ENCODE measurements around the gene NOSTRIN. TPM values are rescaled to one million over a fixed set of nuclear protein-coding genes. Genes with fewer than 3 reads are reported as not detected.
"Not testable (repeated sequence)": the region's sequence is repeated elsewhere in the genome, so short reads cannot be mapped to it uniquely, and the experiment has no call there.

Gene NOSTRIN
- total RNA-seq, 1 experiment from 2014 or later, result 0.23 TPM

DNA sequence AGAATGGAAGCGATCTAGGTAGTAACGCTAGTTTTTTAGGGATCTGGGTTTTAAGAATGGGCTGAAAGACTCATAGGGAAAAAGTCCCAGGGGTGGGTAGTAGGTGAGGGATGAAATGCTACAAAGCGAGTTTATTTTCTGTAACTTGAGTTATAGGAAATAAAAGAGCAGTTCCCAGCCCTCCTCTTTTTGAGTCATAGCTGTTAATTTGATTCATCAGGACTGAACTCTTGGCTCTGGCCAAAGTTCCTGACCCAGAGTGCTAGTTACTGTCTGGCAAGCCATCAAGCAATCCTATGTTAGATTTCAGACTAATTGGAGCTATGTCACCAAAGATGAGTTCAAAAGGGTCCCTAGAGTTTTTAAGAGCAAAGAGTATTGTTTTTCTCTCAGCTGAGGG, 17.4 kb upstream of the NOSTRIN start:
- no peaks in the 10 kb centered on the region for H3K36me3 ChIP-seq
- peak; percentile 18 for DNase-seq
- no peaks in the 10 kb centered on the region for H3K27me3 ChIP-seq
- no peaks in the 10 kb centered on the region for H3K9me3 ChIP-seq
- no peak overlapping the region for H3K4me3 ChIP-seq

DNA sequence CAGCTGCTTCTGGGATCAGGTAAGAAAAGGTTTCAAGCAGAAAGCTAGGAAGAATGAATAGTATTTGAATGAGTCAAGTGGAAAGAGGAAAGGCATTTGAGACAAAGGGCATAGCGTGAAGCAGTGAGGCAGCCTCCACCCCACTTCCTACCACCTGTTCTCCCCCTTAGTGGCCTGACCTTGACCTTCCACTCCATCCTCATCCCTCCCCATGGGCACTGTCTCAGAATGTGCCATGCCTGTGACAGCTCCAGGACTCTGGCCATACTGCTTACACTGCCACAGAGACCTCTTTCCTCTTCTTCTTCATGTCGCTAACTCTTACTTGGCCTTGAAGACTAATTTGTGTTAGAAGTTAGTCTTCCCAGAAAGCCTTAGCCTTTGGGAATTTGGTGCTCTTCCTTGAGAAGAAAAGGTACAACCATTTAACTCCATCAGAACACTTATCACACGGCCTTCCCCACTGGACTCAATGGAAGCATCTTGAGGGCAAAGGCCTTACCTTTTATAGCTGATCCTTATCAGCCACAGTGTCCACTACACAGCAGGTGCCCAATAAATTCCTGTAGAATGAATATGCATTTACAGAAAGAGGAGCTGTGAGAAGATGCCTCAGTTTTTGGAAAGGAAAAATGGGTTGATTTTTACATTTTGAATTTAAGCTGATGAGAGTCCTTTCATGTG, 15.2 kb upstream of the NOSTRIN start:
- DNase-seq, result no peak
- Histone ChIP-seq H3K4me3 (no peak overlapping the region), H3K27me3 (no peaks in the 10 kb centered on the region), H3K9me3 (no peaks in the 10 kb centered on the region), H3K36me3 (no peaks in the 10 kb centered on the region)

DNA sequence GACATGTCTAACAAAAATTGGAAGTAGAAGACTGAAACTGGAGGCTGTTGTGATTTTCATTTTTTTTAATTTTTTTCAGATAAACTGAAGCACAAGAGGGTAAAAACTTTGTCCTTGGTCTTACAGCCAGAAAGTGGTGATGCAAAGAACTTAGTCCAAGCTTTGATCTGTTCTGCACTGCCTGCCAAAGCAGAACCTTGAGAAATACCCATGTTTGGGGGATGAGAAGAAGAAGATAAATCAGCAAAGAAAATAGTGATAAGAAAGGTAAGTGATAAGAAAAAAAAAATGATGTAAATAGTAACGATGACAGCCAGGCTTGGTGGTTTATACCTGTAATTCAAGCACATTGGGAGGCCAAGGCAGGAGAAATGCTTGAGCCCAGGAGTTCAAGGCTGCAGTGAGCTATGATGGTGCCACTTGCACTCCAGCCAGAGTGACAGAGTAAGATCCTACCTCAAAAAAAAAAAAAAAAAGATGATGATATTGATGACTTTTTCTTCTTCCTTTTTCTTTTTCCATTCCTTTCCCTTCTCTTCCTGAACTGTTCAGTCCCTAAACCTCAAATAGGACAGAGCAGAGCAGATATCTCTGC, 14.6 kb upstream of the NOSTRIN start:
- no peak overlapping the region for H3K4me3 ChIP-seq
- DNase-seq, result no peak
- H3K9me3 ChIP-seq, result no peaks in the 10 kb centered on the region
- H3K36me3 ChIP-seq, result no peaks in the 10 kb centered on the region
- no peaks in the 10 kb centered on the region for H3K27me3 ChIP-seq

DNA sequence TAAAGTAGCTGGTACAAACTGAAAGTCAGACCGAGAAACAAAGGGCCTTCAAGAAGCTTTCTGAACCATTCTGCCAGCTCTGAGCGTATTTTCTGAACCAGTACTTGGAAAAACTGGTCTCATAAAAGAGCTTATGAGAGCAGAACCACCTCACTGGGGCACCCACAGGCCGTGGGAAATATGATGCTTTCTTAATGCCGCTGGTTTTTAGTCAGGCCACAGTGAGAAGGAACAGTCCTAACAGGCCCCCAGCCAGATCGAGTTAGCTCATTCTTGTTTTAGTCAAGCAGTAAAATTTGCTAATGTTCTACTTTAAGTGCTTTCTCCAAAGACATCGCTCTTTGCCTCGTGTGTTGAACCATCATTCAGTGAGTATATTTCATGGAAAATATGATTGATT, 12.7 kb upstream of the NOSTRIN start:
- no peak overlapping the region for H3K4me3 ChIP-seq
- DNase-seq, result no peak
- H3K9me3 ChIP-seq, result no peaks in the 10 kb centered on the region
- H3K27me3 ChIP-seq, result no peaks in the 10 kb centered on the region
- no peaks in the 10 kb centered on the region for H3K36me3 ChIP-seq

DNA sequence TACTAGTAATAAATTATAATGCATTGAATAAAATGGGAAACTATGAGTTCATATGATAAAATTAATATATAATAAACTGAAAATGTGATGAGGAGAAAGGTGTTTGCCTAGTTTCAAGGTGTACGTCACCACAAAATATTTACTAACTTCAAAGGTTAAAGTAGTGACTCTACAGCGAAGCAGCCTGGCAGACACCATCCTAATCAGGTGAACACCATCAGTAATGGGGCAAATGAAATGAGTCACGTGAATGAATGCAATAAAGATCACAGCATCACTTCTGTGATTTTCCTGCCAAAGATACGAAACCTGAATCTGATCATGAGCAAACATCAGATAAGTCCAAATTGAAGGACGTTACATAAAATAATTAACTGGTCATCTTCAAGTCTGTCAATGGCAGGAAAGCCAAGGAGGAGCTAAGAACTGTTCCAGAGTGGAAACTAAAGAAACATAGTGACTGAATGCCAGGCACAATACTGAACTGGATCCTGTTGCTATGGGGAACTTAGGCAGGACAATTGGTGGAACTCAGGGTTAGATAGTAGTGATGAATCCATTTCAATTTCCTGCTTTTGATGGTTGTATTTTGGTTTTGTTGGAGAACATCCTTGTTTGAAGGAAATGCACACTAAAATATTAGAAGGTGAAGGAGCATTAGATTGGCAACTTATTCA, 12.1 kb upstream of the NOSTRIN start:
- H3K9me3 ChIP-seq, result no peaks in the 10 kb centered on the region
- no peak overlapping the region for H3K4me3 ChIP-seq
- H3K36me3 ChIP-seq, result no peaks in the 10 kb centered on the region
- no peaks in the 10 kb centered on the region for H3K27me3 ChIP-seq
- DNase-seq, result no peak

DNA sequence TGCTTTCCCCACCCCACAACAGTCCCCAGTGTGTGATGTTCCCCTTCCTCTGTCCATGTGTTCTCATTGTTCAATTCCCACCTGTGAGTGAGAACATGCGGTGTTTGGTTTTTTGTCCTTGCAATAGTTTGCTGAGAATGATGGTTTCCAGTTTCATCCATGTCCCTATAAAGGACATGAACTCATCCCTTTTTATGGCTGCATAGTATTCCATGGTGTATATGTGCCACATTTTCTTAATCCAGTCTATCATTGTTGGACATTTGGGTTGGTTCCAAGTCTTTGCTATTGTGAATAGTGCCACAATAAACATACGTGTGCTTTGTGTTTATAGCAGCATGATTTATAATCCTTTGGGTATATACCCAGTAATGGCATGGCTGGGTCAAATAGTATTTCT, 11.3 kb upstream of the NOSTRIN start:
- not testable (repeated sequence) for DNase-seq, H3K9me3 ChIP-seq

DNA sequence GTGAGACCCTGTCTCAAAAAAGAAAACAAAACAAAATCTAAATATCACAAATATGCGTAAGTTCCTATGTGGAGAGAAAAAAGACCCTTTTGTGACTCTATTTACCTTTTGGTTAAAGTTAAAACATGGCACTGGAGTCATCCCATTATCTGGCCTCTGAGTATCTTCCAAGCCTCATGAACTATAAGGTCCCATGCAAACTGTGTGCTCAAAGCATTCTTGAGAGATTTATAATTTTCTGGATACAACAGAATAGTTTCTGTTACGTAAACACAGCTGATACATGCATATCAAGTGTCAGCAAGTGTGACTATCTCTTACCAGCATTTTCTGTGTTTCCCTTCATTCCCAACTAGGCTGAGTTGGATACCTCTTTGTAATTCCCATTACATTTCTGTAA, 8.8 kb upstream of the NOSTRIN start:
- no peak for DNase-seq
- no peaks in the 10 kb centered on the region for H3K27me3 ChIP-seq
- H3K9me3 ChIP-seq, result no peaks in the 10 kb centered on the region
- no peaks in the 10 kb centered on the region for H3K36me3 ChIP-seq
- H3K4me3 ChIP-seq, result no peak overlapping the region

More for the DNA sequence above, 11.3 kb upstream of the NOSTRIN start:
- not testable (repeated sequence) for H3K4me3 ChIP-seq, H3K36me3 ChIP-seq, H3K27me3 ChIP-seq

DNA sequence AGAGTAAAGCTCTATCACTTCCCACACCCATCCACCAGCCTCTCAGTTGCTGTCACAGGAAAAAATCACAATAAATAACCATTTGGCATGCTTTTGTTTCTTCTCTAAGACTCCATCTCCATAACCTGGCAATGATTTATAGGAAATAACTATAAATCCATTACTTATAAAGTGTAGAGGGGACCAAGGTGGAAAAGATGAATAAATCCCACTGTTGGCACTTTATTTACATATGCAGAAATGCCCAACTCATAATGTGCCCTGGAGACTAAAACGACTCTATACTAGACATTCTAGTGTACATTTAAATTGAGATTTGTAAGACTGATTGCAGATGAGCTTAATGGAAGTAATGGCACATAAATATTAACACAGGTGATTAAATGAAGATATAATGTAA, 7.5 kb upstream of the NOSTRIN start:
- Histone ChIP-seq H3K27me3 (no peaks in the 10 kb centered on the region), H3K4me3 (no peak overlapping the region), H3K9me3 (no peaks in the 10 kb centered on the region), H3K36me3 (no peaks in the 10 kb centered on the region)
- no peak for DNase-seq

DNA sequence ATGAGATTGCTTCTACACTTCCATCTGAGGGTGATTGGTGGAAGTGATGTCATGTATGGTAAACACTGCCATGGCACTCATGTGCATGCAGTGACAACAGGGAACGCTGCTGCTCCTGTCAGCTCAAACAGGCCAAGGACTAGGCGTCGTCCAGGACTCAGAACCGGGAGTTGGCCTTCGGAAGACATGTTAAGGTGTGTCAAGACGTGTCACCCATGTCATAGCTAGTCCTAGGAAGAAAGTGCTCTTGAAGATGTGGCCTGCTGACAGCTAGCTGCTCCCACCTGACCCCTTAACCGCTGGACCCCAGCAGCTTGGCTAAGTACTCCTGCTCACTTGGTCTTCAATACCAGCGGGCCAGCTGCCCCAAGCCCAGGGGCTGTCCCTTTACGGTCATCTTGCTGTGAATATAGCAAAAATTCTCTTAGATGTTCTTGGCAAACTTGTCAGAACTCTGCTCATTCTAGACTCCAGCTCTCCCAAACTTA, 6.3 kb upstream of the NOSTRIN start:
- no peak for DNase-seq
- Histone ChIP-seq H3K9me3 (no peaks in the 10 kb centered on the region), H3K36me3 (no peaks in the 10 kb centered on the region), H3K4me3 (no peak overlapping the region), H3K27me3 (no peaks in the 10 kb centered on the region)

DNA sequence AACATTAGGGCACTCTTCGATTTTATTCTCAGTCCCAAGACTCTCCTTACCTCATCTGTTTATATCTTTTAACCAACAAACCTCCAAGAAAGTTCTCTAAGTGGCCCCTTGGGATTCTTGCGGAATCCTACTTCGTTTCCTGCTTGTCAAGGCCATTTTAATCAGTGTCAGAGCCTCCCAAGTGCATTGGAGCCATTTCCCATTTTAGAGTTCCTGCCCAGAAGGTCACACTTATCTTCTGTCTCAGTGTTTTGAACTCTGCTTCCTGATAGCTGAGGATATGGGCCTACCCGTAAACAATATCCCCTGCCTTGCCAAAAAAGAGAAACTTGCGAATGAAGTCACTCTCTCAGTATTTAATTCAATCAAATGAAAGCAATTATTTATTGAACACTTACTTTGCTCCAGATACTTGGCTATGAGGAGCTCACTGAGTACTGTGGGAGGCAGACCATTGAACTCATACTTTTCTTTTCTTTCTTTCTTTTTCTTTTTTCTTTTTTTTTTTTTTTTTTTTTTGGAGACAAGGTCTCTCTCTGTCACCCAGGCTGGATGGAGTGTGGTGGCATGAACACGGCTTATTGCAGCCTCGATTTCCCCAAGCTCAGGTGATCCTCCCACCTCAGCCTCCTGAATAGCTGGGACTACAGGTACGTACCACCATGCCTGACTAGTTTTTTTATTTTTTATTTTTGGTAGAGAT, 5.7 kb upstream of the NOSTRIN start:
- H3K4me3 ChIP-seq, result no peak overlapping the region
- H3K9me3 ChIP-seq, result no peaks in the 10 kb centered on the region
- H3K36me3 ChIP-seq, result no peaks in the 10 kb centered on the region
- no peak for DNase-seq
- H3K27me3 ChIP-seq, result no peaks in the 10 kb centered on the region

DNA sequence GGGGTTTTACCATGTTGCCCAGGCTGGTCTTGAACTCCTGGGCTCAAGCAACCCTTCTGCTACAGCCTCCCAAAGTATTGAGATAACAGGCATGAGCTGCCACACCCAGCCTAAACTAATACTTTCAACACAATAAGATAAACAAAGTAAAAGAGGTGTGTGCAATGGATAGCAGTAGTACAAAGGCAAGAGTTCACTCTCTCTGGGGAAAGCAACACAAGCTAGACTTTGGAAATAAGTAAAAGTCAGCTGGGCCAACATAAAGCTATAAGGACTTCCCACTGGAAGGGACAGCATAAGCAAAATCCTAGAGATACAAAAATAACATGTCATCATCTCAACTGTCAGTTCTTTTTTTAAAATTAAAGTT, 5.2 kb upstream of the NOSTRIN start:
- Histone ChIP-seq H3K27me3 (no peaks in the 10 kb centered on the region), H3K36me3 (no peaks in the 10 kb centered on the region), H3K4me3 (no peak overlapping the region), H3K9me3 (no peaks in the 10 kb centered on the region)
- DNase-seq, result no peak

DNA sequence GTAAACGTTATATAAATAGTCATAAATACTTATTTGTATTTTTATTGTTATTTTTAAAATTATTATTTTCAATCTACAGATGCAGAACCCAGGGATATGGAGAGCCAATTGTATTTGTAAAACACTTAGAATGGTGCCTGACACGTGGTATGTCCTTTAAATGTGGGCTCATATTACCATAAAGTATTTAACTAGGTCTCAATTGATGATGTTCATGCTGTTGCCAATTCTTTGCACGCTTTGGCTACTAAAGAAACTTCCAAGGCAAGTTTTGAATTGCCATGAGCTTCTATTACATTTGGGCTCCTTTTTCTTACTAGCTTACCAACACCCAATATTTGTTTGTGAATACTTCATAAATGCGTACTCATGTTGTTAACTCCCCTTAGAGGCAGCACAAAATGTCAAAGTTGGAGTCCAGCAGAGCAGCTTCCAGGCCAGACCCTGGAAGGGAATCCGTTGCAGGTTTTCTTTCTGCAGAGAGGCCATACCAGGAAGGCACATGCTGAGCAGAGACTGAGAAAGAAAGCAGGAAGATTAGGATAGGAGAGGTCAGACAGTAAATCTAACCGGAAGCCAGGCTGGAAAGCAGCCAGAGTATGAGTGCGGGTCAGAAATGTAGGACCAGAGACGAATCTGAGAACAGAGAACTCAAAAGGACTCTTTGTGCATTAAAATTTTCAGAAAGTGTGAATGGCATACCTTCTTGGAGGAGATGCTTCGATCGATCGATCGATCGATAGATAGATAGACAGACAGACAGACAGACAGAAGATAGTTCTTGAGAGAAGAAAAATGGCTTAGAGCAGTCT, 4.2 kb upstream of the NOSTRIN start:
- Histone ChIP-seq H3K27me3 (no peaks in the 10 kb centered on the region), H3K4me3 (no peak overlapping the region), H3K36me3 (no peaks in the 10 kb centered on the region), H3K9me3 (no peaks in the 10 kb centered on the region)
- no peak for DNase-seq

DNA sequence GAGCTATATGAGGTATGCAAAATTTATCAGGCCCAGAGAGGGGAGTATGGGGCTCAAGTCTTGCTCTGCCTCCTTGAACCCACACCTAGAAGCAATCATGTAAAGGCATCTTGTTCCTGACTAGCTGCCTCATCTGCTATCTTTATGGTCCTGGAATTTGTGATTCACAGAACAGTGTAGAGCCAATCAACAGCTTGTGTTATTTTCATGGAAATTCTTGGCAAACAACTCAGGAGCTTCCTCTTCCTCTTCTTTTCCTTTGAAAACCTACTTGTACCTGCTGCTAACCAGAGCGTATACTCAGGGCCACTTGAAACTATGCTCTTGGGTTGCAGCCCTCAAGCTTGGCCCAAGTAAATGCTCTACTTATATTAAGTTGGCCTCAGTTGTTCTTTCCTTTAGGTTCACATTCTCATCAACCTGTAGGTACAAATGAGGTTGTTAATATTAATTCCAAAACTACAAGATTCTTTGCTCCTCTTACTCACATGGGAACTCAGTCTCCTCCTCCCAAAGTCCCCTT, 3.5 kb upstream of the NOSTRIN start:
- no peak for DNase-seq
- Histone ChIP-seq H3K9me3 (no peaks in the 10 kb centered on the region), H3K27me3 (no peaks in the 10 kb centered on the region), H3K4me3 (no peak overlapping the region), H3K36me3 (no peaks in the 10 kb centered on the region)

DNA sequence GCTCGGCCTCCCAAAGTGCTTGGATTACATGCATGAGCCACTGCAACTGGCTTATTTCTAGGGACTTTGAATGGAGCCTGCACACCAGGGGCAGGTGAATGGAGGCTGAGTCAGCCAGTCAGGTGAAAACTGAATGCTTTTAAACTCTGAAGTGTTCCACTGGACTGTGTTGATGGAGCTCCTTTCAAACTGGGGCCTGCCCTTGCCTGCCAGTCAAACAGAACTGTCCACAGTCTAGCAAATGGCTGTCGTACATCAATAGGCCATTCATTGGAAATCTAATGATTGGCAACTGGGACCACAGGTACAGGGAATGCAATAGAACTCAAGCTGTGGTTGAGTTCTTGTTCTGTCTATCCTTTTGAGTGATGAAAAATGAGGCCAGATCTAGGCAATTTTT, 966 bp upstream of the NOSTRIN start:
- no peaks in the 10 kb centered on the region for H3K36me3 ChIP-seq
- DNase-seq, result no peak
- H3K4me3 ChIP-seq, result no peak overlapping the region
- H3K9me3 ChIP-seq, result no peaks in the 10 kb centered on the region
- no peaks in the 10 kb centered on the region for H3K27me3 ChIP-seq

DNA sequence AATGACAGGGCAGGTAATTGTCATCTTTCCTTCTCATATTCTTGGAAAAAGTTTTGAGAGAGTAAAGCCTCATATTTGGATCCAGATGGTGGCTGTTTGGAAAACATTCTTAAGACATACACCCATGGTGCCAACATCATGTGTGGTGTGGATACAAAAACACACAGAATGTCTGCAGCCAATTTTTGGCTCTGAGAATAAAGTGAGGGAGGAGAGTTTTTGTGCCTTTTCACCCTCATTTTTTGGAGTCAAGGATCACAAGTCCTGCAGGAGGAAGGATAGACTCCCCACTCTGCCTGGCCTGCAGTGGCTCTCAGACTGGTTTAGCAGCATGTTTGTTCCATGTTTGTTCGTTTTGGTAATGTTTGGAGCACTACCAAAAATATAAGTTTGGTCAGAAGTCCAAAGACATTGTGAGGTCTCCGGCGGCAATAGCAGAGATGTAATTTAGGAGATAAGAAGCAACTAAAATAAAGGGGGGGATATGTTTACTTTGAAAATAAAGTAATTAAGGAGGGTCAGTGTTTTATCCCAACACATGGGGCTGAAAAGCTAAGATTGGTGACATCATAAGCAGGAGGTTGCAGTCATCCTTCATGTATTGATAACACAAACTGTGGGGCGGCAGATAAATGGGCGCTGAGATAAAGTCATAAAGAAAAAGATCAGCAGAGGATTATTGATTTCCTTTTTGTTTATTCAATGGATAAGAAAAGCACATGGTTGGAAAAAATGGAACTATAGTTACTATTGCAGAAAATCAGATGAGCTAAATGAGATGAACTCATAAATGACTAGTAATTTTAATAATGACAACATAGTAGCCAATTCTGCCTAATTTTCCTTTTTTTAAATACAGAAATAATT, 655 bp downstream of the NOSTRIN start:
- no peaks in the 10 kb centered on the region for H3K9me3 ChIP-seq
- H3K27me3 ChIP-seq, result no peaks in the 10 kb centered on the region
- H3K4me3 ChIP-seq, result peak overlapping the region; percentile 14; the same call in 1 of the 2 replicates
- no peak for DNase-seq
- H3K36me3 ChIP-seq, result no peaks in the 10 kb centered on the region

DNA sequence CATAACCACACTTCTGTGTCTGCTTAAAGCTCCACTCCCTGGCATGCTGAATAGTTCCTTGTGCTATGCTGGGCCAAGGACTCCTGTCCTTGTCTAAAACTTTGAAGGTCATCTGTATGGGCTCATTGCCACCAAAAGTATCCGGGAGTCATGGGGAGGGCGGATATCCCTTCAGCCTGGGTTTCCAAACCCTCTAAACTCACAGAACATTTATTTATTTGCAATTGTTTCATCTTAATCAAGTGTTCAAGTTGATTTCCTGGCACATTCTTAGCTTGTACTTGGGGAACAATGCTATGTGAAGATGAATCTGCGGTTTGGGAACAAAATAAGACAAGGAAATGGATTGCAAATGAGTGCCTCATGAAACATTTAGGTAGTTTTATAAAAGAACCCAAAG, 1.8 kb downstream of the NOSTRIN start:
- no peaks in the 10 kb centered on the region for H3K36me3 ChIP-seq
- no peaks in the 10 kb centered on the region for H3K9me3 ChIP-seq
- H3K27me3 ChIP-seq, result no peaks in the 10 kb centered on the region
- DNase-seq, result no peak
- H3K4me3 ChIP-seq, result no peak overlapping the region

All from MG63 (cell line).